Caco-2 (cell line): Measurements from ENCODE around the gene PALLD. TPM values are rescaled to one million over a fixed set of nuclear protein-coding genes. Genes with fewer than 3 reads are reported as not detected.
A peak's percentile ranks its signal among the peaks of the same experiment; 100 is the strongest.

Experiments used
- BruUV-seq: library from RNA; stranded (reverse); fragments of 400-500 nt; replicated peaks from 2 replicates; lab custom pipeline; 2021; lab: Mats Ljungman, UMichigan
- CTCF ChIA-PET: fragments of 300-600 bp; sonication (Branson Sonifier 250); formaldehyde crosslinking; loops from one replicate; lab custom pipeline; 2022; ENCODE audit warnings: antibody characterized with exemption; lab: Charles Lee
- POLR2A ChIA-PET: fragments of 300-600 bp; sonication (Branson Sonifier 250); formaldehyde crosslinking; loops from one replicate; lab custom pipeline; 2022; ENCODE audit warnings: antibody characterized with exemption; lab: Charles Lee
- DNase-seq, 2 experiments: peaks; one replicate each; pipeline versions ENCODE4 v3.0.0 to v3.0.0-alpha.2; 2020 to 2022
- H3K27me3 ChIP-seq: replicated peaks from 2 replicates; pipeline ENCODE4 v1.6.0; 2011; ENCODE audit warnings: low read length; ENCODE audit not compliant: control insufficient read depth, insufficient read depth
- H3K36me3 ChIP-seq: 2 replicates; pipeline ENCODE4 v1.5.1; 2011; ENCODE audit warnings: low read length; ENCODE audit not compliant: control insufficient read depth, insufficient read depth
- H3K4me1 ChIP-seq: fragments of 250-450 bp; sonication (Bioruptor Pico); 2 replicates; pipeline ENCODE4 v1.5.1; 2020; ENCODE audit warnings: mild to moderate bottlenecking
- H3K4me3 ChIP-seq: 2 replicates; pipeline ENCODE4 v1.5.1; 2011; ENCODE audit warnings: low read depth, mild to moderate bottlenecking, control low read depth, low read length
- H3K9me3 ChIP-seq: fragments of 250-450 bp; sonication (Bioruptor Pico); 2 replicates; pipeline ENCODE4 v1.5.1; 2020; ENCODE audit warnings: mild to moderate bottlenecking, moderate library complexity
- H3K27ac Mint-ChIP-seq: one replicate; pipeline ENCODE4 v1.8.0; 2022; ENCODE audit warnings: mixed read lengths; ENCODE audit not compliant: unreplicated experiment
- H3K27me3 Mint-ChIP-seq: one replicate; pipeline ENCODE4 v1.8.0; 2022; ENCODE audit warnings: mixed read lengths; ENCODE audit not compliant: insufficient read depth, unreplicated experiment
- H3K36me3 Mint-ChIP-seq: one replicate; pipeline ENCODE4 v1.8.0; 2022; ENCODE audit warnings: mild to moderate bottlenecking, mixed read lengths; ENCODE audit not compliant: insufficient read depth, unreplicated experiment
- H3K4me1 Mint-ChIP-seq: one replicate; pipeline ENCODE4 v1.8.0; 2022; ENCODE audit warnings: low read depth, mixed read lengths; ENCODE audit not compliant: unreplicated experiment
- H3K4me3 Mint-ChIP-seq: one replicate; pipeline ENCODE4 v1.8.0; 2022; ENCODE audit warnings: mild to moderate bottlenecking, moderate library complexity, mixed read lengths; ENCODE audit not compliant: unreplicated experiment
- H3K9me3 Mint-ChIP-seq: one replicate; pipeline ENCODE4 v1.8.0; 2022; ENCODE audit warnings: mixed read lengths; ENCODE audit not compliant: unreplicated experiment
- intact Hi-C: fragments of 100-400 bp; cut with micrococcal nuclease; formaldehyde crosslinking; loops from one replicate; pipeline ENCODE4 v1.10.0; 2022; ENCODE audit not compliant: unreplicated experiment
- total RNA-seq: library from RNA; stranded (reverse); gene quantifications from 2 replicates; pipeline ENCODE4 v1.2.3, GENCODE V29; 2022
- TF ChIP-seq, protein P1 (sequence below), 2 experiments: fragments of 200-600 bp in 1 of 2; IDR thresholded peaks; 1 replicate in 1 of 2; 2 replicates in 1 of 2; pipeline versions ENCODE4 v1.5.1 to v1.8.0; 2011 to 2022; ENCODE audit warnings: antibody characterized with exemption in 1 of 2, control low read depth in 1 of 2, inconsistent platforms in 1 of 2, low read depth in 1 of 2, low read length in 1 of 2, mild to moderate bottlenecking in 1 of 2, moderate library complexity in 1 of 2; ENCODE audit not compliant: insufficient read depth in 1 of 2, severe bottlenecking in 1 of 2, unreplicated experiment in 1 of 2

The PALLD gene
- total RNA-seq, 1 experiment from 2014 or later: 12.3 TPM

DNA sequence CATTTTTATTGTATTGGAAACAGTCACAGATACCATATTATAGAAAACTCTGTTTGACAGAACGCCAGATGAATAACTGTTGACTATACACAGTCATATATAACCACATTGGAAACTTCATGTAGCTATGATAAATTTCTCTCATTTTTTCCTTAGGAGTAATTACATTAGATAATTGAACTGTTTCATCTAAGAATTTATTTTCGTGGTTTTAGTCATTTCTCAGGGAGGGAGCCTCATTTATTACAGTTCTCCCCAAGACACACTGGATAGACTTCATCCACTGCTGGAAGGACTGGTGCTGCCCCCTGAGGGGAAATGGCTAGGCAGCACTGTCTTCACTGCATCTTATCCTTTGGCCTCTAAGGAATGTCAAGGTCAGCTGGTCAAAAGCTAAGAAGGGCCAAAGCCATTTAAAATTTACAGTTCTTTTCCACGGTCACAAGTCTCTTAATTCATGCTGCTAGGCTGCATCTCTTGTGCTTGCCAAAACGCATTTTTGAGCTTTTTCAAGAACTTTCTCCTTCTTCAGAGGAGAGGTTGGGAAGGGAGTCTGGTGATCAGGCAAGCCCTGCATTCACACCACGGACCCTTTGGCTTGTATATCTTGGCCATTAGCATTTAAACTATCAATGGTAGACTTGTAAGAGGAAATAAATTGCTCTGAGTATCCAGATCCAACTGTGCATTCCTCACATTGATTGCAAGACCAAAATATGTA lies 368.1 kb downstream of the PALLD start:
- no TSS peak for BruUV-seq
- ChIA-PET POLR2A (interaction anchor here (0.8 kb wide), 1 partner anchor 54 kb away, joined by 4 read pairs; no protein-coding TSS in a partner anchor), CTCF (no interaction called here)
- Mint-ChIP-seq H3K27ac (no peak overlapping the region), H3K4me1 (no peaks in the 10 kb centered on the region), H3K9me3 (no peaks in the 10 kb centered on the region), H3K4me3 (no peak overlapping the region), H3K36me3 (no peaks in the 10 kb centered on the region), H3K27me3 (no peaks in the 10 kb centered on the region)
- no peaks in the 10 kb centered on the region for H3K36me3 ChIP-seq
- no peaks in the 10 kb centered on the region for H3K9me3 ChIP-seq
- H3K4me1 ChIP-seq: no peaks in the 10 kb centered on the region
- DNase-seq: peak in 1 of 2 experiments; percentile 27
- no peak overlapping the region for H3K4me3 ChIP-seq
- intact Hi-C loops: loop anchor here (1.0 kb wide), 1 partner anchor 155 kb away; no protein-coding TSS in a partner anchor
- TF ChIP-seq, protein P1, sequence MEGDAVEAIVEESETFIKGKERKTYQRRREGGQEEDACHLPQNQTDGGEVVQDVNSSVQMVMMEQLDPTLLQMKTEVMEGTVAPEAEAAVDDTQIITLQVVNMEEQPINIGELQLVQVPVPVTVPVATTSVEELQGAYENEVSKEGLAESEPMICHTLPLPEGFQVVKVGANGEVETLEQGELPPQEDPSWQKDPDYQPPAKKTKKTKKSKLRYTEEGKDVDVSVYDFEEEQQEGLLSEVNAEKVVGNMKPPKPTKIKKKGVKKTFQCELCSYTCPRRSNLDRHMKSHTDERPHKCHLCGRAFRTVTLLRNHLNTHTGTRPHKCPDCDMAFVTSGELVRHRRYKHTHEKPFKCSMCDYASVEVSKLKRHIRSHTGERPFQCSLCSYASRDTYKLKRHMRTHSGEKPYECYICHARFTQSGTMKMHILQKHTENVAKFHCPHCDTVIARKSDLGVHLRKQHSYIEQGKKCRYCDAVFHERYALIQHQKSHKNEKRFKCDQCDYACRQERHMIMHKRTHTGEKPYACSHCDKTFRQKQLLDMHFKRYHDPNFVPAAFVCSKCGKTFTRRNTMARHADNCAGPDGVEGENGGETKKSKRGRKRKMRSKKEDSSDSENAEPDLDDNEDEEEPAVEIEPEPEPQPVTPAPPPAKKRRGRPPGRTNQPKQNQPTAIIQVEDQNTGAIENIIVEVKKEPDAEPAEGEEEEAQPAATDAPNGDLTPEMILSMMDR (IDR thresholded peaks at IDR 0.05; ENCODE audit: insufficient read depth in 1 of 2, low read depth in 1 of 2, low read length in 1 of 2, severe bottlenecking in 1 of 2, unreplicated experiment in 1 of 2): peak in 1 of 2 experiments; percentile 22
- no peaks in the 10 kb centered on the region for H3K27me3 ChIP-seq

DNA sequence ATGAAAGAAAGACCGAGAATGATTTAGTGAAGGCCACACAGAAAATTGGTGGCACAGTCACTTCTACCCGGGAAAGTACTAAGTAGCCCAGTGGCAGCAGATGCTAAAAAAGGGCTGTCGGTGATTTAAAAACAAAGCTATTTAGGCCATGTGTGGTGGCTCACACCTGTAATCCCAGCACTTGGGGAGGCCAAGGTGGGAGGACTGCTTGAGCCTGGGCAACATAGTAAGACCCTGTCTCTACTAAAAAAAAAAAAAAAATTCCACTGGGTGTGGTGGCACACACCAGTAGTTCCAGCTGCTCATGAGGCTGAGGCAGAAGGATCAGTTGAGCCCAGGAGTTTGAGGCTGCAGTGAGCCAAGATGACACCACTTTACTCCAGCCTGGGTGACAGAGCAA lies 369.0 kb downstream of the PALLD start:
- intact Hi-C loops: loop anchor here (1.0 kb wide), 1 partner anchor 156 kb away; no protein-coding TSS in a partner anchor
- H3K27me3 Mint-ChIP-seq: no peaks in the 10 kb centered on the region
- H3K4me3 Mint-ChIP-seq: no peak overlapping the region
- no TSS peak for BruUV-seq
- Histone ChIP-seq H3K4me3 (no peak overlapping the region), H3K27me3 (no peaks in the 10 kb centered on the region), H3K36me3 (no peaks in the 10 kb centered on the region), H3K4me1 (no peaks in the 10 kb centered on the region), H3K9me3 (no peaks in the 10 kb centered on the region)
- TF ChIP-seq, protein P1 (IDR thresholded peaks at IDR 0.05; ENCODE audit: insufficient read depth in 1 of 2, low read depth in 1 of 2, low read length in 1 of 2, severe bottlenecking in 1 of 2, unreplicated experiment in 1 of 2): no peak
- H3K4me1 Mint-ChIP-seq: no peaks in the 10 kb centered on the region
- H3K9me3 Mint-ChIP-seq: no peaks in the 10 kb centered on the region
- H3K27ac Mint-ChIP-seq: no peak overlapping the region
- CTCF ChIA-PET: no interaction called here
- DNase-seq: no peak
- H3K36me3 Mint-ChIP-seq: no peaks in the 10 kb centered on the region
- POLR2A ChIA-PET: no interaction called here

DNA sequence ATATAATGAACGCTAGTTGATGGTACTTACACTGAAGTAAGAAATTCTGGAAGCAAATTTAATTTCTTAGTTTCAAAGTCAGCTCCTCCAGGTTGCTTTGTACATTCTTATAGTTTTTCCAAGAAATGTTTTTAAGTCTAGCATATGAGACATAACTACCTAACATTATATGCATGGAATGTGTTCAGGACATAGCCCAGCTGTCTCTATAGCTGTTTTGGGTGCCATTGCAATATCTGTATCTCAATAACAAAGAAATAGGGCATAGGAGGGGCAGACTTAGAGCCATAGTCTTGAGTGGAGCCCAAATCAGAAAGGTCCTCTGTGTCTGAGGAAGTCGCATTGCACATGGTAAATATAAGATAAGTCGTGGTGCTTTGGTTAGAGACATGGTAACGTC lies 369.8 kb downstream of the PALLD start:
- H3K9me3 ChIP-seq: no peaks in the 10 kb centered on the region
- H3K27ac Mint-ChIP-seq: no peak overlapping the region
- no peaks in the 10 kb centered on the region for H3K9me3 Mint-ChIP-seq
- no peaks in the 10 kb centered on the region for H3K36me3 ChIP-seq
- TF ChIP-seq, protein P1 (IDR thresholded peaks at IDR 0.05; ENCODE audit: insufficient read depth in 1 of 2, low read depth in 1 of 2, low read length in 1 of 2, severe bottlenecking in 1 of 2, unreplicated experiment in 1 of 2): no peak
- no peaks in the 10 kb centered on the region for H3K36me3 Mint-ChIP-seq
- no TSS peak for BruUV-seq
- ChIA-PET POLR2A (no interaction called here), CTCF (no interaction called here)
- H3K4me1 Mint-ChIP-seq: no peaks in the 10 kb centered on the region
- no peak overlapping the region for H3K4me3 Mint-ChIP-seq
- H3K4me3 ChIP-seq: no peak overlapping the region
- H3K27me3 ChIP-seq: no peaks in the 10 kb centered on the region
- intact Hi-C loops: no loop called here
- no peaks in the 10 kb centered on the region for H3K4me1 ChIP-seq
- no peak for DNase-seq
- H3K27me3 Mint-ChIP-seq: no peaks in the 10 kb centered on the region
